H1 (cell line): ENCODE results near the gene MDFI. TPM values are rescaled to one million over a fixed set of nuclear protein-coding genes. Genes with fewer than 3 reads are reported as not detected.
A peak's percentile ranks its signal among the peaks of the same experiment; 100 is the strongest.

Experiments used
- CTCF ChIA-PET: fragments of 300-600 bp; sonication (Branson Sonifier 250); formaldehyde crosslinking; loops from one replicate; lab custom pipeline; 2021; ENCODE audit not compliant: partially characterized antibody; lab: Charles Lee
- POLR2A ChIA-PET: fragments of 300-600 bp; sonication (Branson Sonifier 250); formaldehyde crosslinking; loops from one replicate; lab custom pipeline; 2021; ENCODE audit warnings: inconsistent platforms; ENCODE audit not compliant: partially characterized antibody; lab: Charles Lee
- DNase-seq, 2 experiments: peaks; one replicate each; pipeline versions ENCODE4 v3.0.0 to v3.0.0-alpha.2; 2010 to 2022; ENCODE audit warnings: low spot score in 2 of 2, low read depth in 1 of 2, mixed read lengths in 1 of 2
- FAIRE-seq: peaks from 2 replicates; lab custom pipeline; 2011; peaks lifted over from hg19 to GRCh38; lab: Jason Lieb, UNC
- H2AFZ ChIP-seq: 2 replicates; pipeline ENCODE4 v1.8.1; 2012; ENCODE audit warnings: low read length, inconsistent platforms
- H2AK5ac ChIP-seq: 2 replicates; pipeline ENCODE4 v1.6.1; 2013; ENCODE audit warnings: low read depth, low read length
- H2BK120ac ChIP-seq: replicated peaks from 2 replicates; pipeline ENCODE3; 2013; ENCODE audit warnings: low read depth, low read length, inconsistent platforms
- H2BK12ac ChIP-seq: 2 replicates; pipeline ENCODE4 v1.6.1; 2013; ENCODE audit warnings: low read depth, low read length
- H2BK15ac ChIP-seq: 2 replicates; pipeline ENCODE4 v1.6.1; 2013; ENCODE audit warnings: low read length
- H2BK20ac ChIP-seq: 2 replicates; pipeline ENCODE4 v1.6.1; 2013; ENCODE audit warnings: low read length
- H2BK5ac ChIP-seq: 2 replicates; pipeline ENCODE4 v1.6.1; 2013; ENCODE audit warnings: low read depth, low read length
- H3K14ac ChIP-seq: 2 replicates; pipeline ENCODE4 v1.6.1; 2013; ENCODE audit warnings: inconsistent platforms; ENCODE audit not compliant: insufficient read length
- H3K18ac ChIP-seq: 2 replicates; pipeline ENCODE4 v1.6.1; 2013; ENCODE audit warnings: low read length; ENCODE audit errors: extremely low read depth
- H3K23ac ChIP-seq: 2 replicates; pipeline ENCODE4 v1.6.1; 2013; ENCODE audit warnings: inconsistent platforms; ENCODE audit not compliant: insufficient read length
- H3K23me2 ChIP-seq: 2 replicates; pipeline ENCODE4 v1.6.1; 2013; ENCODE audit warnings: low read depth, low read length
- H3K27ac ChIP-seq: 2 replicates; pipeline ENCODE4 v1.6.1; 2011; ENCODE audit warnings: low read depth, low read length, inconsistent platforms
- H3K27me3 ChIP-seq, 4 experiments: replicated peaks in 1 of 4; 1 replicate in 1 of 4; 2 replicates in 3 of 4; pipeline versions ENCODE4 v1.6.1 to v1.8.1; 2011 to 2013; ENCODE audit warnings: low read length in 3 of 4, mild to moderate bottlenecking in 3 of 4, inconsistent platforms in 2 of 4, mixed read lengths in 2 of 4, moderate library complexity in 1 of 4; ENCODE audit not compliant: control insufficient read depth in 3 of 4, insufficient read depth in 3 of 4; ENCODE audit errors: extremely low read depth in 1 of 4
- H3K36me3 ChIP-seq, 4 experiments: 2 replicates each; pipeline versions ENCODE4 v1.6.1 to v1.8.1; 2011 to 2013; ENCODE audit warnings: mild to moderate bottlenecking in 4 of 4, low read length in 3 of 4, moderate library complexity in 2 of 4, control low read depth in 1 of 4, inconsistent platforms in 1 of 4; ENCODE audit not compliant: insufficient read depth in 4 of 4, control insufficient read depth in 2 of 4
- H3K4ac ChIP-seq: replicated peaks from 2 replicates; pipeline ENCODE3; 2013; ENCODE audit warnings: low read length, low read depth, mixed read lengths, inconsistent platforms; ENCODE audit not compliant: insufficient read length
- H3K4me1 ChIP-seq, 4 experiments: replicated peaks in 1 of 4; 1 replicate in 1 of 4; 2 replicates in 3 of 4; pipeline versions ENCODE4 v1.6.1 to v1.8.1; 2011 to 2013; ENCODE audit warnings: low read length in 3 of 4, inconsistent platforms in 2 of 4, mixed read lengths in 1 of 4; ENCODE audit not compliant: insufficient read depth in 4 of 4, control insufficient read depth in 3 of 4
- H3K4me2 ChIP-seq, 2 experiments: 2 replicates each; pipeline versions ENCODE4 v1.6.1 to v1.8.1; 2011 to 2013; ENCODE audit warnings: low read depth in 2 of 2, low read length in 2 of 2, control low read depth in 1 of 2, inconsistent platforms in 1 of 2, mild to moderate bottlenecking in 1 of 2; ENCODE audit not compliant: insufficient read depth in 1 of 2
- H3K4me3 ChIP-seq, 4 experiments: fragments of 200-600, 300-600 bp in 1 of 4; sonication (generic), shearing (Covaris generic), sonication (Bioruptor Twin) in 1 of 4; 2 replicates each; pipeline versions ENCODE4 v1.5.1 to v1.8.1; 2011 to 2016; ENCODE audit warnings: low read length in 4 of 4, low read depth in 3 of 4, control low read depth in 2 of 4, inconsistent platforms in 2 of 4, mild to moderate bottlenecking in 2 of 4, mixed read lengths in 1 of 4, moderate library complexity in 1 of 4; ENCODE audit not compliant: insufficient read depth in 2 of 4; ENCODE audit errors: extremely low read depth in 1 of 4
- H3K56ac ChIP-seq: replicated peaks from 2 replicates; pipeline ENCODE3; 2013; ENCODE audit warnings: low read depth, mild to moderate bottlenecking, mixed read lengths, low read length, inconsistent platforms; ENCODE audit not compliant: insufficient read length
- H3K79me1 ChIP-seq: 2 replicates; pipeline ENCODE4 v1.6.1; 2013; ENCODE audit warnings: low read depth, low read length, control low read depth
- H3K79me2 ChIP-seq, 2 experiments: 2 replicates each; pipeline versions ENCODE4 v1.6.1 to v1.8.1; 2012 to 2013; ENCODE audit warnings: low read length in 2 of 2, mild to moderate bottlenecking in 2 of 2, inconsistent platforms in 1 of 2; ENCODE audit not compliant: insufficient read depth in 2 of 2, control insufficient read depth in 1 of 2
- H3K9ac ChIP-seq, 4 experiments: replicated peaks in 1 of 4; 1 replicate in 1 of 4; 2 replicates in 3 of 4; pipeline versions ENCODE4 v1.6.1 to v1.8.1; 2011 to 2013; ENCODE audit warnings: low read depth in 3 of 4, low read length in 3 of 4, control low read depth in 2 of 4, mild to moderate bottlenecking in 2 of 4, moderate library complexity in 2 of 4, inconsistent platforms in 1 of 4; ENCODE audit errors: extremely low read depth in 1 of 4
- H3K9me3 ChIP-seq, 2 experiments: 2 replicates each; pipeline versions ENCODE4 v1.6.1 to v1.8.1; 2012 to 2013; ENCODE audit warnings: mild to moderate bottlenecking in 2 of 2, moderate library complexity in 2 of 2, control low read depth in 1 of 2, inconsistent platforms in 1 of 2, low read depth in 1 of 2, low read length in 1 of 2, mixed read lengths in 1 of 2; ENCODE audit not compliant: insufficient read depth in 2 of 2
- H4K20me1 ChIP-seq, 2 experiments: replicated peaks in 1 of 2; 2 replicates each; pipeline versions ENCODE3 to v1.8.1; 2011 to 2013; ENCODE audit warnings: inconsistent platforms in 2 of 2, low read length in 2 of 2, mild to moderate bottlenecking in 1 of 2; ENCODE audit not compliant: insufficient read depth in 2 of 2, control insufficient read depth in 1 of 2
- H4K5ac ChIP-seq: 2 replicates; pipeline ENCODE4 v1.6.1; 2013; ENCODE audit warnings: low read length, low read depth, mixed read lengths, inconsistent platforms; ENCODE audit not compliant: insufficient read length
- H4K8ac ChIP-seq: 2 replicates; pipeline ENCODE4 v1.8.0; 2013; ENCODE audit warnings: mild to moderate bottlenecking, moderate library complexity, low read length, inconsistent platforms; ENCODE audit not compliant: insufficient read depth; ENCODE audit errors: extremely low read depth
- H4K91ac ChIP-seq: replicated peaks from 2 replicates; pipeline ENCODE3; 2013; ENCODE audit warnings: low read length, mixed read lengths, inconsistent platforms; ENCODE audit not compliant: insufficient read length
- CEBPB ChIP-seq: IDR thresholded peaks from 2 replicates; pipeline ENCODE4 v1.6.1; 2012; ENCODE audit warnings: low read depth, low read length
- EZH2 ChIP-seq: fragments of 200-600 bp; sonication (generic); IDR thresholded peaks from 2 replicates; pipeline ENCODE4 v1.7.1; 2012; ENCODE audit warnings: low read depth, mild to moderate bottlenecking, moderate library complexity, low read length, inconsistent platforms; ENCODE audit not compliant: severe bottlenecking
- NRF1 ChIP-seq: IDR thresholded peaks from 2 replicates; pipeline ENCODE4 v1.6.1; 2011; ENCODE audit warnings: mild to moderate bottlenecking, low read depth, low read length, improper control_type of control experiment
- PHF8 ChIP-seq: fragments of 200-600 bp; sonication (generic); conservative IDR thresholded peaks from 2 replicates; pipeline ENCODE4 v1.7.1; 2012; ENCODE audit warnings: low read depth, mild to moderate bottlenecking, inconsistent platforms, low read length, moderate library complexity
- ZNF274 ChIP-seq: IDR thresholded peaks from 2 replicates; pipeline ENCODE4 v1.7.0; 2012; ENCODE audit warnings: low read length, borderline replicate concordance; ENCODE audit errors: extremely low read depth
- WGBS, 2 experiments: shearing (Covaris generic) in 1 of 2; methylation state at CpG; one replicate each; pipeline versions ENCODE4 v1.1.6 to v1.1.7; 2013 to 2015; ENCODE audit warnings: low lambda C conversion rate in 2 of 2, mixed read lengths in 2 of 2, inconsistent platforms in 1 of 2, low coverage in 1 of 2, missing lambda C conversion rate in 1 of 2; ENCODE audit not compliant: insufficient replicate concordance in 2 of 2, insufficient coverage in 1 of 2, insufficient read length in 1 of 2; ENCODE audit errors: extremely low coverage in 1 of 2, missing lambda C conversion rate in 1 of 2; 5-methylcytosine and 5-hydroxymethylcytosine counted together
- polyA plus RNA-seq, 7 experiments: library from polyadenylated mRNA; depleted of rRNA in 3 of 7; stranded (reverse) in 5 of 7; unstranded in 2 of 7; fragments of >200 nt in 5 of 7; fragments of 200-250 nt in 2 of 7; gene quantifications; 1 replicate in 5 of 7; 2 replicates in 1 of 7; 4 replicates in 1 of 7; pipeline versions ENCODE4 v1.2.1 to v1.2.3, GENCODE V29; 2011 to 2013; ENCODE audit warnings: missing spikeins in 2 of 7, mixed read lengths in 2 of 7
- total RNA-seq: library from RNA; stranded (reverse); fragmentation: NEBNext Ultra II Directional; extraction: Animal tissue kit (Norgen Biotek cat#: 25700); gene quantifications from 2 replicates; pipeline ENCODE4 v1.2.1, GENCODE V29; 2021

Gene MDFI
- total and polyA plus RNA-seq, 2 of the 8 experiments (the other 6 are each of a cell fraction or from before 2014, with no cell fraction given) = 41.0 to 65.6 TPM

GRCh38 chr6:41702089-41702745 lies 63.9 kb downstream of the MDFI start:
- CTCF ChIA-PET = interaction anchor here (0.7 to 12.5 kb wide), 6 partner anchors 10 to 84 kb away, joined by 3 to 181 read pairs (median 19); partner anchors contain the start of gene TOMM6
- Histone ChIP-seq H3K79me2 (no peaks in the 10 kb centered on the region), H3K4me2 (no peak overlapping the region), H3K18ac (no peak overlapping the region), H3K79me1 (0 out of 2 replicates have a peak, but pooled peaks cover 2% of the 10 kb centered on the region), H2BK12ac (0 out of 2 replicates have a peak overlapping the region, but pooled peaks have one; percentile 50), H3K36me3 (no peaks in the 10 kb centered on the region), H3K4ac (no peak overlapping the region), H2AFZ (no peak overlapping the region), H4K5ac (no peak overlapping the region), H3K23ac (no peak overlapping the region), H2BK15ac (no peak overlapping the region), H2BK20ac (no peak overlapping the region), H3K56ac (no peak overlapping the region), H3K14ac (no peak overlapping the region), H3K27me3 (no peaks in the 10 kb centered on the region; a peak in 2 of 7 replicates), H2BK5ac (no peak overlapping the region), H4K20me1 (peaks cover 0 to 3% of the 10 kb centered on the region in 2 experiments), H2AK5ac (no peak overlapping the region), H4K91ac (no peak overlapping the region), H3K9ac (no peak overlapping the region; a peak in 1 of 7 replicates), H4K8ac (0 out of 2 replicates have a peak overlapping the region, but pooled peaks have one; percentile 39), H3K23me2 (no peaks in the 10 kb centered on the region), H3K27ac (no peak overlapping the region), H3K4me1 (peaks cover 0 to 16% (median 5%) of the 10 kb centered on the region in 4 experiments; a peak in 6 of 7 replicates), H3K4me3 (no peak overlapping the region), H3K9me3 (no peaks in the 10 kb centered on the region), H2BK120ac (no peak overlapping the region)
- FAIRE-seq (no peak), DNase-seq (no peak)
- no peak for TF ChIP-seq ZNF274
- no peak for TF ChIP-seq NRF1
- no peak for TF ChIP-seq CEBPB
- TF ChIP-seq PHF8 = no peak
- TF ChIP-seq EZH2 = no peak
- 90% methylated on average over 10 of the region's 10 CpGs; no CpG with 5 or more reads in 1 of the 2 experiments for WGBS, 2 experiments
- POLR2A ChIA-PET = interaction anchor here (0.8 kb wide), 1 partner anchor 26 kb away, joined by 3 read pairs; no protein-coding TSS in a partner anchor
